Measurements from ENCODE around the gene TRAF3IP1. TPM values are rescaled to one million over a fixed set of nuclear protein-coding genes. Genes with fewer than 3 reads are reported as not detected.

Gene TRAF3IP1
- total and polyA plus RNA-seq, 4 donors, result 4.0 to 9.1 (median 4.6) TPM

- no peak for TF ChIP-seq HNF4G (IDR thresholded peaks at IDR 0.05)
- no peak for TF ChIP-seq RXRA (IDR thresholded peaks at IDR 0.05)
- TF ChIP-seq ZBTB33 (IDR thresholded peaks at IDR 0.05), result no peak
- no peak for TF ChIP-seq RAD21 (IDR thresholded peaks at IDR 0.05)
- no peak for TF ChIP-seq MAX (IDR thresholded peaks at IDR 0.05)
- TF ChIP-seq NR2F2 (IDR thresholded peaks at IDR 0.05), result no peak
- TF ChIP-seq EGR1 (IDR thresholded peaks at IDR 0.05; ENCODE audit: low read depth in 2 of 2), result no peak
- no peak for TF ChIP-seq FOXA2 (IDR thresholded peaks at IDR 0.05)
- WGBS, result 98% methylated on average over 8 of the region's 8 CpGs
- peaks cover 0 to 5% (median 2%) of the 10 kb centered on the region in 4 donors for H3K36me3 ChIP-seq (ENCODE audit: control insufficient read depth in 4 of 4, insufficient read depth in 3 of 4, low read depth in 1 of 4, low read length in 3 of 4)
- no peak overlapping the region for H3K4me3 ChIP-seq (ENCODE audit: low read depth in 1 of 3, low read length in 3 of 3)
- no peak overlapping the region for H3K9ac ChIP-seq (ENCODE audit: low read depth in 1 of 2, low read length in 2 of 2)
- no peaks in the 10 kb centered on the region for H3K27me3 ChIP-seq (ENCODE audit: control insufficient read depth in 4 of 4, insufficient read depth in 4 of 4, low read length in 3 of 4)
- no peak overlapping the region for H3K27ac ChIP-seq (ENCODE audit: low read depth in 1 of 2, low read length in 2 of 2)
- peaks cover 4 to 25% (median 13%) of the 10 kb centered on the region in 4 donors for H3K4me1 ChIP-seq (ENCODE audit: control insufficient read depth in 4 of 4, insufficient read depth in 4 of 4, low read length in 3 of 4)
- H3K9me3 ChIP-seq (ENCODE audit: control insufficient read depth in 4 of 4, low read length in 3 of 4), result peaks cover 0 to 2% (median 0%) of the 10 kb centered on the region in 4 donors
- no peak for DNase-seq (ENCODE audit: low spot score)
Observed at GRCh38 chr2:238428866-238429265, 108.5 kb downstream of the TRAF3IP1 start.

DNA sequence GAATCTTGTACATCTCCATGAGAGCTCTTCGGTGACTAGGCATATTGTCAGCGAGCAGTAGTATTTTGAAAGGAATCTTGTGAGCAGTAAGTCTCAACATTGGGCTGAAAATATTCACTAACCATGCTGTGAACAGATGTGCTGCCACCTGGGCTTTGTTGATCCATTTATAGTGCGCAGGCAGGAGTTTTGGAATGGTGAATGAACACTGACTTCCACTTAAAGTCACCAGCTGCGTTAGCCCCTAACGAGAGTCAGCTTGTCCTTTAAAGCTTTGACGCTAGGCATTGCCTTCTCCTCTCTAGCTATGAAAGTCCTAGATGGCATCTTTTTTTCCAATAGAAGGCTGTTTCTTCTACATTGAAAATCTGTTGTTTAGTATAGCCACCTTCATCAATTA lies 110.5 kb downstream of the TRAF3IP1 start:
- WGBS, result 98% methylated on average over 6 of the region's 6 CpGs
- TF ChIP-seq TAF1 (conservative IDR thresholded peaks at IDR 0.05) (no peak), EGR1 (IDR thresholded peaks at IDR 0.05; ENCODE audit: low read depth in 2 of 2) (no peak), JUND (IDR thresholded peaks at IDR 0.05) (no peak), FOXA2 (IDR thresholded peaks at IDR 0.05) (no peak), SP1 (IDR thresholded peaks at IDR 0.05) (no peak), GABPA (IDR thresholded peaks at IDR 0.05 in 1 of 2, conservative IDR thresholded peaks at IDR 0.05 in 1 of 2) (no peak), RXRA (IDR thresholded peaks at IDR 0.05) (no peak), YY1 (IDR thresholded peaks at IDR 0.05) (no peak), ATF3 (IDR thresholded peaks at IDR 0.05) (no peak)
- TF ChIP-seq, protein P1, sequence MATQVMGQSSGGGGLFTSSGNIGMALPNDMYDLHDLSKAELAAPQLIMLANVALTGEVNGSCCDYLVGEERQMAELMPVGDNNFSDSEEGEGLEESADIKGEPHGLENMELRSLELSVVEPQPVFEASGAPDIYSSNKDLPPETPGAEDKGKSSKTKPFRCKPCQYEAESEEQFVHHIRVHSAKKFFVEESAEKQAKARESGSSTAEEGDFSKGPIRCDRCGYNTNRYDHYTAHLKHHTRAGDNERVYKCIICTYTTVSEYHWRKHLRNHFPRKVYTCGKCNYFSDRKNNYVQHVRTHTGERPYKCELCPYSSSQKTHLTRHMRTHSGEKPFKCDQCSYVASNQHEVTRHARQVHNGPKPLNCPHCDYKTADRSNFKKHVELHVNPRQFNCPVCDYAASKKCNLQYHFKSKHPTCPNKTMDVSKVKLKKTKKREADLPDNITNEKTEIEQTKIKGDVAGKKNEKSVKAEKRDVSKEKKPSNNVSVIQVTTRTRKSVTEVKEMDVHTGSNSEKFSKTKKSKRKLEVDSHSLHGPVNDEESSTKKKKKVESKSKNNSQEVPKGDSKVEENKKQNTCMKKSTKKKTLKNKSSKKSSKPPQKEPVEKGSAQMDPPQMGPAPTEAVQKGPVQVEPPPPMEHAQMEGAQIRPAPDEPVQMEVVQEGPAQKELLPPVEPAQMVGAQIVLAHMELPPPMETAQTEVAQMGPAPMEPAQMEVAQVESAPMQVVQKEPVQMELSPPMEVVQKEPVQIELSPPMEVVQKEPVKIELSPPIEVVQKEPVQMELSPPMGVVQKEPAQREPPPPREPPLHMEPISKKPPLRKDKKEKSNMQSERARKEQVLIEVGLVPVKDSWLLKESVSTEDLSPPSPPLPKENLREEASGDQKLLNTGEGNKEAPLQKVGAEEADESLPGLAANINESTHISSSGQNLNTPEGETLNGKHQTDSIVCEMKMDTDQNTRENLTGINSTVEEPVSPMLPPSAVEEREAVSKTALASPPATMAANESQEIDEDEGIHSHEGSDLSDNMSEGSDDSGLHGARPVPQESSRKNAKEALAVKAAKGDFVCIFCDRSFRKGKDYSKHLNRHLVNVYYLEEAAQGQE (IDR thresholded peaks at IDR 0.05), result no peak
- H3K4me1 ChIP-seq (ENCODE audit: control insufficient read depth in 4 of 4, insufficient read depth in 4 of 4, low read length in 3 of 4), result peaks cover 4 to 21% (median 12%) of the 10 kb centered on the region in 4 donors

More for the DNA sequence above, 110.5 kb downstream of the TRAF3IP1 start:
- no peak for DNase-seq (ENCODE audit: low spot score)
- Histone ChIP-seq H3K27ac (ENCODE audit: low read depth in 1 of 2, low read length in 2 of 2) (no peak overlapping the region), H3K27me3 (ENCODE audit: control insufficient read depth in 4 of 4, insufficient read depth in 4 of 4, low read length in 3 of 4) (no peaks in the 10 kb centered on the region), H3K36me3 (ENCODE audit: control insufficient read depth in 4 of 4, insufficient read depth in 3 of 4, low read depth in 1 of 4, low read length in 3 of 4) (peaks cover 6 to 24% (median 11%) of the 10 kb centered on the region in 4 donors), H3K4me3 (ENCODE audit: low read depth in 1 of 3, low read length in 3 of 3) (no peak overlapping the region), H3K9me3 (ENCODE audit: control insufficient read depth in 4 of 4, low read length in 3 of 4) (peaks cover 0 to 2% (median 0%) of the 10 kb centered on the region in 4 donors), H3K9ac (ENCODE audit: low read depth in 1 of 2, low read length in 2 of 2) (no peak overlapping the region)

All from liver (tissue), 9 donors.